Measurements from ENCODE around the gene PDCD1LG2. TPM values are rescaled to one million over a fixed set of nuclear protein-coding genes. Genes with fewer than 3 reads are reported as not detected.

PDCD1LG2 gene
- total and polyA plus RNA-seq, 9 donors = 0.51 to 5.0 (median 1.2) TPM

- Histone ChIP-seq H3K9me3 (no peaks in the 10 kb centered on the region), H3K27me3 (no peaks in the 10 kb centered on the region), H3K4me1 (ENCODE audit: insufficient read depth) (no peaks in the 10 kb centered on the region), H3K4me3 (no peak overlapping the region), H3K27ac (no peak overlapping the region), H3K36me3 (no peaks in the 10 kb centered on the region)
- DNase-seq = no peak
- no peak for TF ChIP-seq CTCF (IDR thresholded peaks at IDR 0.05)
- no peak for TF ChIP-seq POLR2A (IDR thresholded peaks at IDR 0.05)
- intact Hi-C loops (cut with DNase I) = loop anchor here in 1 of 4 donors (5.0 kb wide), 1 partner anchor 130 kb away; no protein-coding TSS in a partner anchor
- WGBS, 3 donors = 82 to 96% (median 91%) methylated on average over 1 of the region's 1 CpG
Measured at GRCh38 chr9:5587024-5587423, 76.7 kb downstream of the PDCD1LG2 start.

GRCh38 chr9:5592231-5592630 lies 81.9 kb downstream of the PDCD1LG2 start:
- intact Hi-C loops (cut with DNase I) = loop anchor here in 3 of 4 donors (10.0 kb wide), 4 partner anchors 137 to 847 kb away; partner anchors contain the start of genes AK3 (in 1 of the 3) and CD274 (in 1 of the 3)
- H3K27me3 ChIP-seq = no peaks in the 10 kb centered on the region
- no peaks in the 10 kb centered on the region for H3K36me3 ChIP-seq
- H3K27ac ChIP-seq = no peak overlapping the region
- DNase-seq = no peak
- TF ChIP-seq CTCF (IDR thresholded peaks at IDR 0.05) = no peak
- no peaks in the 10 kb centered on the region for H3K4me1 ChIP-seq (ENCODE audit: insufficient read depth)
- no peaks in the 10 kb centered on the region for H3K9me3 ChIP-seq
- WGBS, 3 donors = 80 to 89% (median 83%) methylated on average over 3 of the region's 3 CpGs
- no peak overlapping the region for H3K4me3 ChIP-seq

DNA sequence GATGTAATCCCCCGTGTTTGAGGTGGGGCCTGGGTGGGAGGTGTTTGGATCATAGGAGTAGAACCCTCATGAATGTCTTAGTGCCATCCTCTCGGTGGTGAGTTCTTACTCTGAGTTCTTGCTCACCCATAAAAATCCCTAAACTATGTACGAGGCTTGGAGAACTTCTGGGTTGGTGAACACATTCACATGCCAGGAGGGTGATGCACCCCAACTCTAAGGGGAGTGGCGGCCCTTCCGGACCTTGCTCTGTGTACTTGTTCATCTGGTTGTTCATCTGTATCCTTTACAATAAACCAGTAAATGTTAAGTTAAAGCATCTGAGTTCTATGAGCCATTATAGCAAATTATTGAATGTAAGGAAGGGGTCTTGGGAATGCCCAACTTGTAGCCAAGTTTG lies 82.6 kb downstream of the PDCD1LG2 start:
- H3K36me3 ChIP-seq = no peaks in the 10 kb centered on the region
- 90 to 92% (median 92%) methylated on average over 5 of the region's 5 CpGs for WGBS, 3 donors
- intact Hi-C loops (cut with DNase I) = loop anchor here in 3 of 4 donors (10.0 kb wide), 4 partner anchors 138 to 848 kb away; partner anchors contain the start of genes AK3 (in 1 of the 3) and CD274 (in 1 of the 3)
- H3K27ac ChIP-seq = no peak overlapping the region
- no peak overlapping the region for H3K4me3 ChIP-seq
- no peaks in the 10 kb centered on the region for H3K27me3 ChIP-seq
- DNase-seq = no peak
- H3K9me3 ChIP-seq = no peaks in the 10 kb centered on the region
- no peak for TF ChIP-seq POLR2A (IDR thresholded peaks at IDR 0.05)
- TF ChIP-seq CTCF (IDR thresholded peaks at IDR 0.05) = no peak
- TF ChIP-seq EP300 (IDR thresholded peaks at IDR 0.05) = no peak
- H3K4me1 ChIP-seq (ENCODE audit: insufficient read depth) = no peaks in the 10 kb centered on the region

DNA sequence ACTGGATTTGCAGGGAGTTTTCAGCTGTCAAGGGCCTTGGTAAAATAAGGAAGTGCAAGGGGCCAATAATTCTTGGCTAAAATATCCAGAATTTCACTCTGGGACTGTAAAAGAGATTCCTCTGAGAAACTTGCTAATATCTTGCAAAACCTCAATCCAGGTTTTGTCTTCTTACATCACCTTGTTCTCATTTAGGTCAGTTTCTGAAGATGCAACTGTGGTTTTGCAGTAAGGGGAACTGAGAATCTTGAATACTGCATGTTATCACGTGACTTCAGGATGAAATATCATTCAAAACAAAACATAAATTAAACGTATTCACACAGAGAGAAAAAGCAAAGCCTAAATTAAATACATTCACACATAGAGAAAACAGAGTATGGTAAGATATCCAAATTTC lies 83.6 kb downstream of the PDCD1LG2 start:
- TF ChIP-seq CTCF (IDR thresholded peaks at IDR 0.05) = no peak
- TF ChIP-seq EP300 (IDR thresholded peaks at IDR 0.05) = no peak
- TF ChIP-seq POLR2A (IDR thresholded peaks at IDR 0.05) = no peak
- no peaks in the 10 kb centered on the region for H3K27me3 ChIP-seq
- intact Hi-C loops (cut with DNase I) = loop anchor here in 3 of 4 donors (10.0 kb wide), 4 partner anchors 139 to 849 kb away; partner anchors contain the start of genes AK3 (in 1 of the 3) and CD274 (in 1 of the 3)
- H3K9me3 ChIP-seq = no peaks in the 10 kb centered on the region
- no peaks in the 10 kb centered on the region for H3K36me3 ChIP-seq
- no peak overlapping the region for H3K4me3 ChIP-seq
- H3K27ac ChIP-seq = no peak overlapping the region
- DNase-seq = no peak
- no peaks in the 10 kb centered on the region for H3K4me1 ChIP-seq (ENCODE audit: insufficient read depth)
- WGBS, 3 donors = 74 to 88% (median 78%) methylated on average over 2 of the region's 2 CpGs

Measured in ovary (tissue), 9 donors.